ENCODE measurements around the gene CTNNA2.
A peak's percentile ranks its signal among the peaks of the same experiment; 100 is the strongest.

Gene CTNNA2

DNA sequence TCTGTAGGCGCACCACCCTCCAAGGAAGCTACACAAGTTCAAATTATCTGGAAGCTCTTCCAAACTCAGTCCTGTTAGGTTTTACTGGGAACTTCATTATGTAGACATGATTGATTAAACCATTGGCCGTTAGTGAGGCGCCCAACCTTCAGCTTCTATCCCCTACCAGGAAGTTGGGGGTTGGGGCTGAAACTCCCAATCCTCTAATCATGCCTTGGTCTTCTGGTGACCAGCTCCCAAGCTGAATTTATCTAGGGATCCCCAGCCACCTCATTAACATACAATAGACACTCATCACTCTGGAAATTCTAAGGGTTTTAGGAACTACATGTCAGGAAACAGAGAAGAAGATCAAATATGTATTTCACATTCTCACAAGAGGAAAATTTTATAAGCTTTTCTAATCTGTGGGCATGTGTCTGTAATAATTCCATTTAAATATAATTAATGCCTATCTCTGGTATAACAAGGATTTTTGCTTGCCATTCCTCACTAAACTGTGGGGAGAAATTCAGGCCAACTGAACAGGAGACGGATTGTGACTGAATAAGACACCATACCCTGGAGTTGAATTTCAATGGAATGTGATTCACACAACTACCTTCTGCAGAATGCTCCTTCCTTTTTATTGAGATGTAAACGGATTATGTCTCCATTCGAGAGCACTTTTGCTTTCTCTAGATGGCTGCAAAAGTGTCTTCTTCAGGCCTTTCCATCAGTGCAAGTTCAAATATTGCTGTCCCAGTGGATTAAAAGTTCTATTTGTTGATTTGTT lies 463.1 kb downstream of the CTNNA2 start:
- DNase-seq (ENCODE audit: low spot score): no peak
- FAIRE-seq: no peak

GRCh38 chr2:79977792-79978191 lies 464.9 kb downstream of the CTNNA2 start:
- FAIRE-seq: no peak
- DNase-seq (ENCODE audit: low spot score): peak; percentile 29

GRCh38 chr2:79980116-79980515 lies 467.3 kb downstream of the CTNNA2 start:
- no peak for FAIRE-seq
- no peak for DNase-seq (ENCODE audit: low spot score)

DNA sequence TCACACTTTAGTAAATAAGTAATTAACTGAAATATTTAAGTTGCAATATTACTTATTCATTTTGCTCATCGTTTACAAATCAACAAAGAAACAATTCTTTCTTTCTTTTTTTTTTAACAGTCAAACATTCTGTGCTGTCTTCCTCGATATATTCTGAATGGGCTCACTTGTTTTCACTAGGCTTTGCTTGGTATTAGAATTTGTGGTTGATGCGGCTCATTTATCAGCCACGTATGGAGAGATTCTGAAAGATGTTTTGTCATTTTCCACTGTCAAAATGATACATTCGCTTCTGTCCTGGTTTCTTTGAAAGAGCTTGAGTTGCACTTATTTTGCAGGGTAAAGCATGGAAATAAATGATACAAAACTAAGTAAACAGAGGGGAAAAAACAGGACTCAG lies 468.0 kb downstream of the CTNNA2 start:
- no peak for FAIRE-seq
- DNase-seq (ENCODE audit: low spot score): no peak

DNA sequence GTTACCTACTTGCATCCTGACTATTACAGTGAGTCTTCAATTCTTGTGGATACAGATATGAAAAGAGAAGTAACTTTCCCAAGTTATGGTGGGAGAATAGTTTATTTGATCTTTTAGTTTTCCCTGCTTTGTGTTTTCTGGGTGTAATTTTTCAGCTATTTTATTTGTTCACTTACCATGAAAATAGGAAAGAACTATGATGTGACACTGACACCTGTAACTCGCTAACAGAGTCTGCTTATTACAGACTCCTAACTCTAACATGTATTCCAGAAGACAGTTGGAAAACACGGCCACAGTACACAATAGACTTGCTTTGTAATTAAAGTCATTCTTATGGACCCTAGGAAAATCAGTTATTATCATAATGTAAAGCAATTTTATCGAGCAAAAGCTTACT lies 468.5 kb downstream of the CTNNA2 start:
- no peak for FAIRE-seq
- no peak for DNase-seq (ENCODE audit: low spot score)

- DNase-seq (ENCODE audit: low spot score): no peak
- FAIRE-seq: no peak
Measured at GRCh38 chr2:79982445-79982844, 469.6 kb downstream of the CTNNA2 start.

- DNase-seq (ENCODE audit: low spot score): no peak
- no peak for FAIRE-seq
Measured at GRCh38 chr2:79984476-79984875, 471.6 kb downstream of the CTNNA2 start.

GRCh38 chr2:79985145-79985544 lies 472.3 kb downstream of the CTNNA2 start:
- FAIRE-seq: no peak
- no peak for DNase-seq (ENCODE audit: low spot score)

- FAIRE-seq (no peak), DNase-seq (ENCODE audit: low spot score) (no peak)
Measured at GRCh38 chr2:79985571-79985970, 472.7 kb downstream of the CTNNA2 start.

DNA sequence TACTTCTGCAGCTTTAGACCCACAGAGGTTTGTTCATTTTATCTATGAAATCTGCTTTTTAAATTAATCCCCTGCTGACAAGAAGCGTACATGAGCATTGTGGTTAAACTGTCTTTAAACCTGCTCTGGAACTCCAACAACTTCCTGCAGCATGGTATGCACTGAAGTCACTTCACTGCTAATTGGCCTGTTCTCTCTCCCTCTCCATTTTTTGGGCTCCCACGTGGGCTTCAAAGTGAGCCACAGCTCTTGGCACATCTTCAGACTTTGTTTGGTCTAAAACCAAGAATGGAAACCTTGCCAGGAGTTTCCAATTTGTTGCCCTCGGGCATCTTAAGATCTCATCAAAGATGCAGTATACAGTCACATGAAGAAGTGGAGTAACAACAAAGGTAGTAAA lies 480.3 kb downstream of the CTNNA2 start:
- no peak for FAIRE-seq

DNA sequence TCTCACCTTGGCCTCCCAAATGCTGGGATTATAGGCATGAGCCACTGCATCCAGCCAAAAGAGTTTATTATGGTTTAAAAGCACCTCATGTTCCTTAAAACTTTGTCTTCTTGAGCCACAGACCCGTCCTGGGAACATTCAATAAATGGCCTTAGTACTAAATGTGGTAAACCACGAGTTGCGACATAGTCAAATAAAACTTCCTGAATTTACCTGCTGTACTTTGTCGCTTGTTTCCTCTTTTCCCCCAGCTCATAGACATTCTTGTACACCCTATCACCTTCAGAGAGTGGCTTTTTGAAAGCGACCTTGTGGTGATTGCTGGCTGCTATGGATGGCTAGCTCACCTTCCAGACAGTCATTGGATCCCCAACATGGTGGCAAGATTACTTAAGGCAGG lies 481.3 kb downstream of the CTNNA2 start:
- FAIRE-seq: no peak
- DNase-seq (ENCODE audit: low spot score): no peak

More for the DNA sequence above, 480.3 kb downstream of the CTNNA2 start:
- DNase-seq (ENCODE audit: low spot score): no peak

GRCh38 chr2:79994965-79995364 lies 482.1 kb downstream of the CTNNA2 start:
- DNase-seq (ENCODE audit: low spot score) (no peak), FAIRE-seq (no peak)

GRCh38 chr2:79996709-79997108 lies 483.9 kb downstream of the CTNNA2 start:
- DNase-seq (ENCODE audit: low spot score) (no peak), FAIRE-seq (no peak)

DNA sequence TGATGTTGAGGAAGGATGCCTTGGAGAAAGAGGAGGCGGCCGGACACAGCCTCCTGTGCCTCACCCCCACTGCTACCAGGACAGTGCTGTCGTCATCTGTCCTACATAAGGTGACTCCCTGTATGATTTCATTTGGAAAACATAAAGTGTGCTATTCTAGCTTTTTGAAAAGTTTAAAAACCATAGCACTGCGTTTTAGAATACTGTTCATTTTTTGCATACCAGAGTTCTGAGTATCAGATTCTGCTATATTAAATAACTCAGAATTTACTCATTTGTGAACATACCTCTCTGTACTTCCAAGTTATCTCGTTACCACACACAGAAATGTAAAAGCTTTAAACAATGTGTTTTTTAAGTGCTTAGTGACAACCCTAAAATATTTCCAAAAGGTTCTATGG lies 488.9 kb downstream of the CTNNA2 start:
- FAIRE-seq: no peak
- no peak for DNase-seq (ENCODE audit: low spot score)

DNA sequence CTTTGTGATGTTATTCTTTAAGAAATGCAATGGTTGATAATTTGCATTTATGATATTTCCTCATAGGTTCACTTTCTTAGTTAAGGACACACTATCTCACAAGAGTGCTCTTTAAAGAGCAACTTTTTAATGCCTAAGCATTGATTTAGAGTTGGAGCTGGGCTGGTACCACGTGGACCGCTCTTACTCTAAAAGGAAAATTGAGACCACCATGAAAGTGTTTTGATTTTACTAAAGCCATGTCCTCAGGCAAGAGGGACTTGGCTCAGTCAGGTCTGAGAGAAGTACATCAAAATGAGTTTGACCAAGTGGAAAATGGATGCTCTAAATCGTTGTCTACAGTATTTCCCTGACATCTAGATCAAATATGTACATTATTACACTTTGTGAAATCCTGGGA lies 489.3 kb downstream of the CTNNA2 start:
- FAIRE-seq (no peak), DNase-seq (ENCODE audit: low spot score) (no peak)

GRCh38 chr2:80002568-80003157 lies 489.8 kb downstream of the CTNNA2 start:
- FAIRE-seq (peak; percentile 9), DNase-seq (ENCODE audit: low spot score) (no peak)

- FAIRE-seq (no peak), DNase-seq (ENCODE audit: low spot score) (no peak)
Measured at GRCh38 chr2:80007777-80008503, 495.1 kb downstream of the CTNNA2 start.

DNA sequence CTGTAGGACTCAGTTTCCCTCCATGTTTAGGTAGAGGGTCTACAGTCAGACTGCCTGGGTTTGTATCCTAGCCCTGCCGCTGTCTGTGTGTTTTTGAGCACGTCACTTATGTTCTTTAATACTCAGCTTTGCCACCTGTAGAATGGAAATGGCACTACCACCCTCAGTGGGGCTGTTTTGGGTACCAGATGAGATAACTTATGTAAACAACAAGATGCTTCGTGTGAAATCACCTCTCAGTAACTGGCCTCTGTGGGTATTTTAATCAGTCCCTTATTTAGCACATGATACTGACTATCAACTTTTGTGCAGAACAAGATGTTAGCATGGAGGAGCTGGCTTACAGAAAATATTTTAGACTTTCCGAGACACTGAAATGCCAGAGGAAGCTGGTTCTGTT lies 495.7 kb downstream of the CTNNA2 start:
- DNase-seq (ENCODE audit: low spot score) (no peak), FAIRE-seq (no peak)

GRCh38 chr2:80009211-80009610 lies 496.4 kb downstream of the CTNNA2 start:
- FAIRE-seq (no peak), DNase-seq (ENCODE audit: low spot score) (no peak)

GRCh38 chr2:80012061-80012460 lies 499.2 kb downstream of the CTNNA2 start:
- DNase-seq (ENCODE audit: low spot score) (no peak), FAIRE-seq (no peak)

DNA sequence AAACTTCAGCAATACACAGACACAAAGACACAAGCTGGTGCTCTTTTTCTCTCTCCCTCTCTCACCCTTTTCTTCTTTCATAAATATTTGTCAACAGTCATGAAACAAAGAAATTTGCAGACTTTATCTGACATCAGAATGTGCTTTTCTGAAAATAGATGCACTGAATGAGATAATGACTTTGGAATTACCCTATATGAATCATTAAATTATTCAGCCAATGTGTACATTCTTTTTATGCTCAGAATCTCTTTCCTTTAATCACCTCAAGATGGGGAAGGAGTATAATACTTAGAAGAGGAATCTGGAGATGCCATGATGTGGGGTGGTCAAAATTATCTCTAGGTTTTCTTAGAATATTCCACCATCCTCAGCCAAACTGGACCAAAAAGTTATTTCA lies 501.8 kb downstream of the CTNNA2 start:
- DNase-seq (ENCODE audit: low spot score): no peak
- FAIRE-seq: no peak

GRCh38 chr2:80016171-80016570 lies 503.3 kb downstream of the CTNNA2 start:
- FAIRE-seq (no peak), DNase-seq (ENCODE audit: low spot score) (no peak)
